Endothelial cell of umbilical vein (primary cell): ENCODE data around the gene PLAAT3. TPM values are rescaled to one million over a fixed set of nuclear protein-coding genes. Genes with fewer than 3 reads are reported as not detected.

Experiments used
- BruUV-seq: library from RNA; stranded (reverse); fragments of 400-500 nt; replicated peaks from 2 replicates; lab custom pipeline; 2021; lab: Mats Ljungman, UMichigan
- CTCF ChIA-PET: fragments of 300-600, 350-600 bp; sonication (Branson Sonifier 250); formaldehyde crosslinking; loops from one replicate; lab custom pipeline; 2021; ENCODE audit warnings: antibody characterized with exemption, inconsistent platforms; lab: Charles Lee
- POLR2A ChIA-PET: fragments of 300-600, 350-600 bp; sonication (Branson Sonifier 250); formaldehyde crosslinking; loops from one replicate; lab custom pipeline; 2021; ENCODE audit warnings: antibody characterized with exemption, inconsistent platforms; lab: Charles Lee
- DNase-seq: peaks from one replicate; pipeline ENCODE4 v3.0.0-alpha.2; 2011; ENCODE audit warnings: low read depth, low spot score
- FAIRE-seq: peaks from 2 replicates; lab custom pipeline; 2011; peaks lifted over from hg19 to GRCh38; lab: Jason Lieb, UNC
- H2AFZ ChIP-seq: 2 replicates; pipeline ENCODE4 v1.6.0; 2012; ENCODE audit warnings: low read depth, low read length, control low read depth, inconsistent platforms
- H3K27ac ChIP-seq: 2 replicates; pipeline ENCODE4 v1.5.1; 2011; ENCODE audit warnings: low read depth, mild to moderate bottlenecking, control low read depth, low read length, moderate library complexity; ENCODE audit not compliant: insufficient read depth
- H3K27me3 ChIP-seq, 2 experiments: 2 replicates each; pipeline versions ENCODE4 v1.6.0 to v1.6.1; 2011; ENCODE audit warnings: low read length in 2 of 2, mixed read lengths in 1 of 2; ENCODE audit not compliant: control insufficient read depth in 2 of 2, insufficient read depth in 2 of 2
- H3K36me3 ChIP-seq, 2 experiments: 2 replicates in 1 of 2; 3 replicates in 1 of 2; pipeline ENCODE4 v1.5.1; 2011; ENCODE audit warnings: low read length in 2 of 2, mild to moderate bottlenecking in 1 of 2, moderate library complexity in 1 of 2; ENCODE audit not compliant: control insufficient read depth in 2 of 2, insufficient read depth in 2 of 2; ENCODE audit errors: extremely low read depth in 1 of 2
- H3K4me1 ChIP-seq: 3 replicates; pipeline ENCODE4 v1.5.1; 2011; ENCODE audit warnings: mild to moderate bottlenecking, low read length; ENCODE audit not compliant: control insufficient read depth, insufficient read depth; ENCODE audit errors: extremely low read depth
- H3K4me2 ChIP-seq: 2 replicates; pipeline ENCODE4 v1.6.1; 2011; ENCODE audit warnings: low read length, control low read depth, mixed read lengths; ENCODE audit not compliant: insufficient read depth
- H3K4me3 ChIP-seq, 3 experiments: fragments of 200-600 bp in 1 of 3; sonication (generic), shearing (Covaris generic) in 1 of 3; replicated peaks in 1 of 3; 2 replicates each; pipeline ENCODE4 v1.5.1; 2011 to 2016; ENCODE audit warnings: control low read depth in 3 of 3, low read length in 3 of 3, mild to moderate bottlenecking in 2 of 3, inconsistent platforms in 1 of 3, low read depth in 1 of 3, moderate library complexity in 1 of 3; ENCODE audit not compliant: insufficient read depth in 1 of 3
- H3K79me2 ChIP-seq: 2 replicates; pipeline ENCODE4 v1.6.0; 2012; ENCODE audit warnings: low read length, inconsistent platforms; ENCODE audit not compliant: control insufficient read depth, insufficient read depth
- H3K9ac ChIP-seq: replicated peaks from 2 replicates; pipeline ENCODE3; 2011; ENCODE audit warnings: low read length, control low read depth; ENCODE audit not compliant: insufficient read depth; ENCODE audit errors: extremely low read depth
- H3K9me1 ChIP-seq: replicated peaks from 3 replicates; pipeline ENCODE4 v1.6.0; 2011; ENCODE audit warnings: mild to moderate bottlenecking, low read length; ENCODE audit not compliant: control insufficient read depth, insufficient read depth; ENCODE audit errors: extremely low read depth
- H3K9me3 ChIP-seq: replicated peaks from 2 replicates; pipeline ENCODE4 v1.5.1; 2012; ENCODE audit warnings: low read length, inconsistent platforms; ENCODE audit not compliant: control insufficient read depth, insufficient read depth
- H4K20me1 ChIP-seq: replicated peaks from 2 replicates; pipeline ENCODE3; 2011; ENCODE audit warnings: mild to moderate bottlenecking, low read length; ENCODE audit not compliant: control insufficient read depth, insufficient read depth; ENCODE audit errors: extremely low read depth
- EZH2 ChIP-seq: IDR thresholded peaks from 2 replicates; pipeline ENCODE4 v1.6.1; 2012; ENCODE audit warnings: borderline replicate concordance, low read depth, mild to moderate bottlenecking, moderate library complexity, low read length, inconsistent platforms; ENCODE audit not compliant: severe bottlenecking
- FOS ChIP-seq: IDR thresholded peaks from 2 replicates; pipeline ENCODE4 v1.6.1; 2011; ENCODE audit warnings: mild to moderate bottlenecking, low read length, moderate library complexity, borderline replicate concordance; ENCODE audit not compliant: insufficient read depth
- GATA2 ChIP-seq: IDR thresholded peaks from 2 replicates; pipeline ENCODE4 v1.7.0; 2011; ENCODE audit warnings: low read depth, mild to moderate bottlenecking, moderate library complexity, mixed read lengths, low read length; ENCODE audit not compliant: insufficient read length, insufficient read depth
- JUN ChIP-seq: IDR thresholded peaks from 2 replicates; pipeline ENCODE4 v1.6.1; 2011; ENCODE audit warnings: borderline replicate concordance, low read depth; ENCODE audit not compliant: insufficient read length, insufficient read depth
- MYC ChIP-seq: IDR thresholded peaks from one replicate; pipeline ENCODE4 v1.6.1; 2011; ENCODE audit warnings: mild to moderate bottlenecking, low read depth, low read length
- POLR2A ChIP-seq: IDR thresholded peaks from 2 replicates; pipeline ENCODE4 v1.6.1; 2012; ENCODE audit warnings: low read depth, mild to moderate bottlenecking, control low read depth, low read length
- POLR2AphosphoS5 ChIP-seq: IDR thresholded peaks from 2 replicates; pipeline ENCODE4 v1.6.1; 2012; ENCODE audit warnings: low read depth, mild to moderate bottlenecking, control low read depth, low read length, moderate library complexity; ENCODE audit not compliant: insufficient read depth
- dilution Hi-C: fragments of 300-500 bp; cut with MboI; formaldehyde crosslinking; loops from one replicate; pipeline ENCODE4 v1.15.0; 2019; ENCODE audit warnings: low sequenced_read_pairs; ENCODE audit not compliant: extremely low pct_ligation_motif_present
- intact Hi-C: fragments of 100-400 bp; cut with micrococcal nuclease; formaldehyde crosslinking; loops from one replicate; pipeline ENCODE4 v1.10.0; 2022
- polyA plus RNA-seq, 4 experiments: library from polyadenylated mRNA; depleted of rRNA in 3 of 4; stranded (reverse) in 3 of 4; unstranded in 1 of 4; fragments of >200 nt; gene quantifications; 2 replicates each; pipeline versions ENCODE4 v1.2.1 to v1.2.3, GENCODE V29; 2011 to 2012; ENCODE audit warnings: missing spikeins in 1 of 4
- total RNA-seq: library from RNA; stranded (reverse); gene quantifications from 2 replicates; pipeline ENCODE4 v1.2.3, GENCODE V29; 2021
- TF ChIP-seq, protein P1 (sequence below), 2 donors: IDR thresholded peaks; 1 replicate in 1 of 2; 2 replicates in 1 of 2; pipeline ENCODE4 v1.5.1; 2011; ENCODE audit warnings: low read length in 2 of 2, mild to moderate bottlenecking in 2 of 2, moderate library complexity in 2 of 2, control low read depth in 1 of 2, inconsistent platforms in 1 of 2, low read depth in 1 of 2; ENCODE audit not compliant: insufficient read depth in 1 of 2; ENCODE audit errors: extremely low read depth in 1 of 2
- TF ChIP-seq, protein P2 (sequence below): IDR thresholded peaks from 2 replicates; pipeline ENCODE4 v1.6.1; 2011; ENCODE audit not compliant: insufficient read depth, insufficient read length

The PLAAT3 gene
- total and polyA plus RNA-seq, 2 donors (not counting 3 experiments of a cell fraction or from before 2014, with no cell fraction given) = 22.8 to 40.2 TPM

DNA sequence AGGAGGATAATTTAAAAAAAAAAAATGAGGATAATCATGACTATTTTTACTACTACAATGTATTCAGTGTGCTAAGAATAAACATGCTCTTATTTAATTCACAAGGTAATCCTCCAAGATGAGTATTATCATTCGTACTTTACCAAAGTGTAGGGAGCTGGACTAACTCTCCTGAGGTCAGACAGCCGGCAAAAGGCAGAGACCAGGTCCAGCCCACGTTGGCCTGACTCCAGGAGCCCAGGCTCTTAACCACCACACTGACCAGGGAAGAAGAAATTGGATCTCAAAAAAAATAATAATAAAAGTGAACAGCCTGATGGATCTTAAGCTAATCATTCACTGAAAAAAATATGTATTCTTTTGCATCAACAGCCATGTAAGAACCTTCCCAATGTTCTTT lies 25.2 kb downstream of the PLAAT3 start:
- H3K9me3 ChIP-seq = no peaks in the 10 kb centered on the region
- no peaks in the 10 kb centered on the region for H3K27me3 ChIP-seq
- FAIRE-seq (no peak), DNase-seq (no peak)
- no peak overlapping the region for H3K4me2 ChIP-seq
- no peaks in the 10 kb centered on the region for H3K79me2 ChIP-seq
- H3K9me1 ChIP-seq = no peaks in the 10 kb centered on the region
- no peaks in the 10 kb centered on the region for H3K4me1 ChIP-seq
- H4K20me1 ChIP-seq = no peaks in the 10 kb centered on the region
- CTCF ChIA-PET = interaction anchor here (0.8 kb wide), 1 partner anchor 110 kb away, joined by 7 read pairs; no protein-coding TSS in a partner anchor
- H3K36me3 ChIP-seq = peaks cover 0 to 2% of the 10 kb centered on the region in 2 experiments
- no peak overlapping the region for H2AFZ ChIP-seq
- no peak overlapping the region for H3K4me3 ChIP-seq
- intact Hi-C loops = no loop called here
- H3K9ac ChIP-seq = no peak overlapping the region
- POLR2A ChIA-PET = interaction anchor here (0.7 kb wide), 1 partner anchor 51 kb away, joined by 5 read pairs; no protein-coding TSS in a partner anchor
- TF ChIP-seq JUN (no peak), POLR2A (no peak), MYC (no peak), EZH2 (no peak), FOS (no peak), POLR2AphosphoS5 (no peak), GATA2 (no peak)
- TF ChIP-seq, protein P1, sequence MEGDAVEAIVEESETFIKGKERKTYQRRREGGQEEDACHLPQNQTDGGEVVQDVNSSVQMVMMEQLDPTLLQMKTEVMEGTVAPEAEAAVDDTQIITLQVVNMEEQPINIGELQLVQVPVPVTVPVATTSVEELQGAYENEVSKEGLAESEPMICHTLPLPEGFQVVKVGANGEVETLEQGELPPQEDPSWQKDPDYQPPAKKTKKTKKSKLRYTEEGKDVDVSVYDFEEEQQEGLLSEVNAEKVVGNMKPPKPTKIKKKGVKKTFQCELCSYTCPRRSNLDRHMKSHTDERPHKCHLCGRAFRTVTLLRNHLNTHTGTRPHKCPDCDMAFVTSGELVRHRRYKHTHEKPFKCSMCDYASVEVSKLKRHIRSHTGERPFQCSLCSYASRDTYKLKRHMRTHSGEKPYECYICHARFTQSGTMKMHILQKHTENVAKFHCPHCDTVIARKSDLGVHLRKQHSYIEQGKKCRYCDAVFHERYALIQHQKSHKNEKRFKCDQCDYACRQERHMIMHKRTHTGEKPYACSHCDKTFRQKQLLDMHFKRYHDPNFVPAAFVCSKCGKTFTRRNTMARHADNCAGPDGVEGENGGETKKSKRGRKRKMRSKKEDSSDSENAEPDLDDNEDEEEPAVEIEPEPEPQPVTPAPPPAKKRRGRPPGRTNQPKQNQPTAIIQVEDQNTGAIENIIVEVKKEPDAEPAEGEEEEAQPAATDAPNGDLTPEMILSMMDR (IDR thresholded peaks at IDR 0.05; ENCODE audit: extremely low read depth in 1 of 2, insufficient read depth in 1 of 2, low read depth in 1 of 2, low read length in 2 of 2) = no peak
- TF ChIP-seq, protein P2, sequence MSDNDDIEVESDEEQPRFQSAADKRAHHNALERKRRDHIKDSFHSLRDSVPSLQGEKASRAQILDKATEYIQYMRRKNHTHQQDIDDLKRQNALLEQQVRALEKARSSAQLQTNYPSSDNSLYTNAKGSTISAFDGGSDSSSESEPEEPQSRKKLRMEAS = no peak
- H3K27ac ChIP-seq = no peak overlapping the region
- dilution Hi-C loops = no loop called here
- no TSS peak for BruUV-seq
